ENCODE measurements around the gene PORCN.

Gene PORCN

DNA sequence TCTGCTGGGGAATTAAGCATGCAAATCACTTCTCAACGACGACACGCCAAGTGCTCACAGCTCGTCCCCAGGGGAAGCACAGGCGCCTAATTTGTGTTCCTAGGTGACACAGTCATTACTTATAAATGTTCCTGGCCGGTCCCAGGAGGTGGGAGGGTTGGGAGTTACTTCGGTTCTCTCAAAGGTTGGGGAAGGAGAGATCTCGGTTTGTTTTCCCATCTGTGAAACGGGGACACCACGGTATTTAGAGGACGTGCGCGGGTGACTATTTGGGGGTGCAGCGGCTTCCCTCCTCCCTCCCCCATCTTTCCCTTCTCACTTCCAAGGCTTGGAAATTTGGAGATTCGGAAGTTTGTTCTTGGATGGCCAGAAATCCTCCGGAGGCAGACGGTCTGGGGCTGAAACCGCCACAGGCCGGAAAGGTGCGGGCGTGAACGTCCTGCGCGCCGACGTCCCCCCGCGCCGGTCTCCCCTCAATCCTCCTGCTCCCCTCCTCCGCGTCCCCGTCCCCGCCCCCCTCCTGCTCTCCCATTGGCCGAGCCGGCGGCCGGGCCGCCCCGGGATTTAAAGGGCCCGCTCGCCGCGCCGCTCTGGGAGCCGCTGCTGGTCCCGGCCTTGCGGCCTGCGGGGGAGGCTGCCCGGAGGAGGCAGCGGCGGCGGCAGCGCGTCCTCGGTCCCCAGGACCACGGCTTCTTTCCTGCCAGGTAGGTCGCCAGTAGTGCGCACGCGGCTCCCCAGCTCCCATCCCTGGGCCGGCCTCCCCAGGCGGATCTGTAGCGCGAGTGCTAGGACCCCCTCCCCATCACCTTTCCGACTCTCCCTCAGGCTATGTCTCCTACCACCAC lies at the start of gene PORCN:
Gene PORCN, plus strand, starts transcription at position 593 of the 845 bp plus-strand sequence. CDS start 829 bp downstream, outside the sequence.
- DNase-seq = peak; percentile 40

DNA sequence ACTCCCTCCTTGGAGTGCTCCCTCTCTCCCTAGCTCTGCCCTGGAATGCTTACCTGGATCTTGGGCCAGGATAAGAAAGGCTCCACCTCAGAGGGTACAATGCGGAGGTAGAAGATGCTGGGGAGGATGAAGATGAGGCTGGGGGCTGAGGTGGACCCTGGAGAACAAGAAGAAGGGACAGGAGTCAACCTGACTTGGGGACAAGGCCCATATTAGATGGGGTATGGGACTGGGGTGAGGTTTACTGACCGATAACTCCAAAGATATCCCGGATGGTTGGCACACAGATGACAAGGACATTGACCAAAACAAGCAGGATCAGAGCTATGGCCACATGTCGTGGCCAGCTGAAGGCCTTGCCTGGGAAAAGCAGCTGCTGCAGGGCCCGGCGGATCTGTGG lies 49.3 kb upstream of the PORCN start:
- no peak for DNase-seq

DNA sequence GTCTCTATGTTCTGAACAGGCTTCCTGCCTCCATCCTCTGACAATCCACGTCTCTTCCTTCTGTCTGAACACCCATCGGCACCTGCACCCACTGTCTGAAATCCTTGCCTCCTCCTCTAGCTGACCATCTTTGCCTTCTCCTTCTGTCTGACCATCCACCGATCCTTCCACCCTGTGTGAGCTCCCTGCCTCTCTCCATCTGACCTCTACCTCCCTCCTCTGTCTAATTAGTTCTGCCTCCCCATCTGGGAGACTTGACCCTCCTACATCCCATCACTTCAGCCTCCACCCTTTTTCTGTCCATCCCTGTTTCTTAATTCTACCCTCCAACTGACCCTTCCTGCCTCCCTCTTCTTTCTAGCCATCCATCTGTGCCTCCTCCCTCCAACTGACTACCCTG lies 48.8 kb upstream of the PORCN start:
- no peak for DNase-seq

DNA sequence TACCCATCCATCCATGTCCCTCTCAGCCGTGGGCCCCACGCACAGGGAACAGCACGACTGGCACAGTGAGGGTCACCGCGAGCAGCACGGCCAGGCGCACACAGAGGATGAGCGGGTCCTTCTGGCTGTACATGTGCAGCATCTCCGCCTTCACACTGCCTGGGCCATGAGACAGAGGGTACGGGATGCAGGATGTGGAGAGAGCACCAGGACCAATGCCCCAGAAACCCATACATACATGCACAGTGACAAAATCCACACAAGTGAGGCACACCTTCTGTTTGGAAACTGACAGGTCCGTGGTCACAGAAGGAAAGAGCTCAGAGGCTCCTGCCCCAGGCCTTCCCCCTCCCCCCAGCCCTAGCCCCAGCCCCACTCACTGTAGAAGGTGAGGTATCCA lies 48.2 kb upstream of the PORCN start:
- no peak for DNase-seq

DNA sequence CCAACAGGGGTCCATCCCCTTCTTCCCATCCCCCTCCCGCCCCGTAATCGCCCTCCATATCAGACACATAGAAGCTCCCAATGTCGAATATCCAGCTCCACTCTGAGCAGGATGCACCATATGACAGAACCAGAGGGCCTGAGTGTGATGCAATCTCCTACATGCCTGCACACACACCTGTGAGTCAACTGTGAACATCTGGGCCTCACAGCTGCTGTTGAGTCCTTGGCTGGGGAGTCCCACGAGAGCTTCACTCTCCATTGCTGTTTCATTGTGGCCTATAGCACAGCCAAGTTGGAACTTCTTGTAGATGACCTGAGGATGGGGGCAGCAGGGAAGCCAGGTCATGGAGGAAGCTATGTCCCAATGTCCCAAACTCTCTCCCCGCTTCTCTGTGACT lies 47.0 kb upstream of the PORCN start:
- DNase-seq = no peak

DNA sequence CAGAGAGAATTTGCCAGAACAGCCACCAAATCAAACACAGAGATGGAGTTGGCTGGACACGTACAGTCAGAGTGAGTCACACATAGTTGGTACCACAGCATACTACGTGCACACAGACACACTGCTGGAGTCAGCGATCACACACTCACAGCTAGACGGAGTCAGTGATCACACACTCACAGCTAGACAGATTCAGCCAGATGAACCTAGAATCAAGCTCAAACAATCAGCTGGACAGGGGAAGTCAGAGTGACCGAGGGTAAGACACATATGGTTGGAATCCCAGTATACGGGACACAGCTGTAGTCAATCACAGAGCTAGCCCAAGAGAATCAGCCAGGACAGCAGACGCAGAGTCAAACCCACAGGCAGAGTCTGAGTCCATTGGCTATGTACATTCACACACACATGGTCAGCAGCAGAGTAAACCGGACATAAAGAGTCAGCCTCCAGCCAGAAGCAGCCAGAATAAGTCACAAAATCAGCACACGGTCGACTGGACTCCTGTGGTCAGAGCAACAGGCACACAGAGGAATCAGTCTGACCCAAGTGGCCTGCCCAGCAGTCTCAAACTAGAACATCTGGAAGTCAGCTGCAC lies 43.4 kb upstream of the PORCN start:
- no peak for DNase-seq

DNA sequence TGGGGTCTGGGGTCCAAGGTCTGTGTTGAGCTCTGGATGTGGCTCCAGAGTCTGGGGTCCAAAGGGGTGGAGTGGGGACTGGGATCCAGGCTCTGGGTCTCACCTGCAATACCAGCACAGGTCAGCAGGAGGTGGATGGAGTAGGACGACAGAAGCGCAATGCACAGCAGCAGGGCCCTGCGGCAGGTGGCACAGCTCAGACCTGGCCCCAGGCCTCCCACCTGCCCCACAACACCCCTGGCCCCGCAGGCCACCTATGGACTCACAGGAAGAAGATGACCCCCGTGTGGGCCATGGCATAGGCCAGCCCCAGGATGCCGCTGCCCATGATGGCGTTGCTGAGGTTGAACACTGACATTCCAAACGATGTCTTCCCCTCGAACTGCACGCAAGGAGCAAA lies 42.1 kb upstream of the PORCN start:
- no peak for DNase-seq

DNA sequence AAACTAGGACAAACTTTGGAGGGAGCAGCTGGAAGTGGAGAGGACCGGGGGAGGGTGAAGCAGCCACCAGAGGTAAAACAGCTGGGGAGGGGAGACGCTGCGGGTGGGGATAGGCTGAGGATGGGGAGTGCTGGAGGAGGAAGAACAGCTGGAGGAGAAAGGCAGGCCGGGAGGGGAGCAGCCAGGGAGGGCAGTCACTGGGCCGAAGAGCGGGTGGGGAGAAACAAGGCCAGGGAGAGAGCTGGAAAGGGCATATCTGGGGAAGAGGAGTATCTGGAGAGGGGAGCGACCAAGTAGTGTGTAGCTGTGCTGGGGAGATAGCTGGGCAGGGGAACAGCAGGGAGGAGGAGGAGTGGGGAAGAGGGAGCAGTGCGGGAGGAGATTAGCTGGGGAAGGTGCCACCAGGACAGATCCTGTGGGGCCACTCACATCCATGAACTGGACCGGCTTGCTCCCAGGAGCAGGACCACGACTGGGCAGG lies 41.5 kb upstream of the PORCN start:
- DNase-seq = no peak

DNA sequence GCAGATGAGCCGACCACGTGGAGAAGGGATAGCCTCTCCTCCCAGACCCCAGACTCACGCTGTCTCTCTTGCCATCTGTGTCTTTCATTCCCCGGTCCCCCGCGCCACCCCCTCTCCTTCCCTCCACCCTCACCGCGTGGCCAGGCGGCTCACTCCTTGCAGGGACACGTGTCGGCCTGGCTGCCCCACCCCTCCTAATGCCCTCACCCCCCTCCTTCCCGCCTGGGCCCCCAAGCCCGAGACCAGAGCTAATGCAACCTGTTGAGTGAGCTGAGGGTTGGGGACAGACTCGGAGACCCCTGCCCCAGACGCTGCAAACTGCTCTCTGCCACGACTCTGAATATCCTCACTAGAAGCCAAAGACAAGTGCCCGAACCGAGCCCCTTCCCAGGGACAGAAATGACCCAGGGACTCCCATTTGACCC lies 40.5 kb upstream of the PORCN start:
- peak; percentile 2 for DNase-seq

DNA sequence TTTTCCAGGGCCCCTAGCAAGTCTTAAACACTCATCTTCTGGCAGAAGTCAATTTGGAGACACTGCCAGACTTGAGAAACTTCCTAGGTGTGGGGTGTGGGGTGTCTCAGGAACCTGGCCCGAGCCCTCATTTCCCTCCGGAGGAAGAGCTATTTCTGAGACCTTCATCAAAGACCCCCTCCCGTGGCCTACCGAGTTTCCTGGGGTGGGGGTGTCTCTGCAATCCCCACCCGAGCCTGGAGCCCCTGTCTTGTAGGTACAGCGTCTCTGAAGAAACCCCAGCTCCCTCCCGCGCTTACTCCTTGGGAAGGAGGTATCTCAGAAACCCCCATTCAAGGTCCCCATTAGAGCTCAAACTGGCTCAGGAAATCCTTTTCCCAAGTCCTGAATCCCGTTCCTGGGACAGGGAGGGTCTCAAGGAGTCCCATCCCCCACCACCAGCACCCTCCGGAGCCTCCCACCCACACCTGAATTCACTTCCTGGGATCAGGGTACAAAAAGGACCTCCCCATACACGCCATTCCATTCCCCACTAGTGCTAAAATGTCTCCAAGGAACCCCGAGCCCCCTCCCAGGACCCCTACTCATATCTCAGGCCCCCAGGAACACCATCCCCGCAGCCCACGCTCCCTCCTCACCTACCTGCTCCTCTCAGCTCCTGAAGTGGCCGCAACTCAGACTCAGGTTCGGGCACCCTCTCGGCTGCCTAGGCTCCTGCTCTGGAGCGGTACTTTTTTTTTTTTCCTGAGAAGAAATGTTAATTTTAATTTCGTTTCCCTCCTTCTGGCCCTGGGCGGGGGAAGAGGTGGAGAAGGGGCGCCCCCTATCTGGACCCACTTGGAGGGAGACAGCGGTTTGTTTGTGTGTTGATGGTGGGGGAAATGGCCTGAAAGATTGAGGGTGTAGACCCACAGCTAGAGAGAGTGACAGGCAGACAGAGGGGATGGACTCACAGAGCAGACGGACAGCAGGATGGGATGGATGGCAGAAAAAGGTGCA lies 39.8 kb upstream of the PORCN start:
- DNase-seq = peak; percentile 41

DNA sequence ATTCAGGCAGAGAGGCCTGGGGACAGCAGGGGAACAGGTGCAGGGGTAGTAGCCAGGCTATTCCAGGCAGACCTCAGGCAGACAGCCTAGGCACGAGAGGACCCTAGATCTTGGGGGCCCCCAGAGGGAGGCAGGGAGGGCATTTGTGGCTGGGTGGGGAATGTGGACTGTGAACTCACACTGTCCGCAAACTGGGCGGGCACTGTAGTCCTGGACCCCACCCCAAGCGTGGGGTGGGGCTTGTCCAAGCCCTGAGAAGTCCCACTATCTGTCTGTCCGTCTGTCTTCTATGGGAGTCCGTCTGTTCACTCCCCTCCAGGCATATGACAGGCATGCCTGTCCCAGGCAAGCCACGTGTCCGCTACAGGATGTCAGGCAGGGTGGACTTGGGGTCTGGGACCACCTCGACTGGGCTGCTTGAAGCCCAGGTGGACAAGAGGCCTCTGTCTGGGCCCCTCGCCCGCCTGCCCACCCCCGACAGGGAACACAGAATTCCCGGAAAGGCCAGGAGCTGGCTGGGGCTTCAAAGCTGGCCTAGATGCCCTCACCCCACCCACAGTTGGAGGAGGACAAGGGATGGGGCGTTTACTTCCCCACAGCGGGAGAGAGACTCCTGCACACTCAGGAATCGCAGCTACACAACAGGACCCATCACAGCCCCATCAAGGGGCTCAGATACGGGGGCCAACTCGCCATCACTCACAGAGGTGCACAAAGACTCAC lies 38.5 kb upstream of the PORCN start, which contains the start of gene SLC38A5:
Gene SLC38A5, minus strand, starts transcription at position 151 of the 723 bp plus-strand sequence. CDS start 2,336 bp downstream, outside the sequence.
- no peak for DNase-seq

DNA sequence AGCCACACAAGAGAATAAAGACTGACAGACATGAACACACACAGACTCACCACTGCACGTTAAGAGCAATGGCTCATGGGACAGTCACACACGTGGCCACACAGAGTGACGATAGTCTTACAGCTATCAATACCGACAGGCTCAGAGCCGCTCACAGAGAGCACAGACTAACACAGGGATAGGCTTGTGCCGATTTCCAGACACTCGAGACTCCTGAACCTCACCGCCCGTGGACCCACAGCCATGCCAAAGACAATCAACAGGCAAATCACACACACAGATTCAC lies 38.0 kb upstream of the PORCN start:
- no peak for DNase-seq

DNA sequence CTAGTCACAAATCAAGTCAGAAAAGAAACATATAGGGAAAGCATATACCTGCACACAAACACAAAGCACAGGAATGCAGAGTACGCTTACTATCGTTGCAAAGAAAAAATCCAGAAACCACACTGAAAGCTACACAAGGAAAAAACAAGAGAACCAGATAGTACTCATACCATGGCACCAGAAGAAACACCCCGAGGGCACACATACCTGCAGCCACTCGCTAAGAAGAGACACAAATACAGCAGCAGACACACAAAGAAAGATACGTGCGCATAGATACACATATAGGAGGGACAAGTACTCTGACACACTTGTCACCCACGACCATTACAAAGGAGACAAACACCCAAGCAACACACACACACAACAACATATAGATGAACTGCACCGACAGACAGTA lies 37.3 kb upstream of the PORCN start:
- DNase-seq = no peak

DNA sequence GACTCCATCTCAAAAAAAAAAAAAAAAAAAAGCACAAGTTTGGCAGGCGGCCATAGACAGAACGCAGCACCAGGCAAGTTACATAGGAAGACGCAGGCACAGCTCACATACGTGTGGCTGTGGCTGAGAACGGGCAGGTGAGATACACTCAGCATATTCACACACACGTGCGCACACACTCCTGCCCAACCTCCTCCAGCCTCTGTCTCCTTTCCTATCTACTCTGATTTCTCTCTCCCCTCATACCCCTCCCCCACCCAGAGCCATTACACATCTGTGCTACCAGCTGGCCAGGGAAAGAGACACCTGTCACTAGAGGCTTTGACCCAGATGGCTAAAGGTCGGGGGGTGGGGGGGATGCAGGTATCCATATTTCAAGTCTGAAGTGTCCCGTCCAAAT lies 36.6 kb upstream of the PORCN start:
- no peak for DNase-seq

DNA sequence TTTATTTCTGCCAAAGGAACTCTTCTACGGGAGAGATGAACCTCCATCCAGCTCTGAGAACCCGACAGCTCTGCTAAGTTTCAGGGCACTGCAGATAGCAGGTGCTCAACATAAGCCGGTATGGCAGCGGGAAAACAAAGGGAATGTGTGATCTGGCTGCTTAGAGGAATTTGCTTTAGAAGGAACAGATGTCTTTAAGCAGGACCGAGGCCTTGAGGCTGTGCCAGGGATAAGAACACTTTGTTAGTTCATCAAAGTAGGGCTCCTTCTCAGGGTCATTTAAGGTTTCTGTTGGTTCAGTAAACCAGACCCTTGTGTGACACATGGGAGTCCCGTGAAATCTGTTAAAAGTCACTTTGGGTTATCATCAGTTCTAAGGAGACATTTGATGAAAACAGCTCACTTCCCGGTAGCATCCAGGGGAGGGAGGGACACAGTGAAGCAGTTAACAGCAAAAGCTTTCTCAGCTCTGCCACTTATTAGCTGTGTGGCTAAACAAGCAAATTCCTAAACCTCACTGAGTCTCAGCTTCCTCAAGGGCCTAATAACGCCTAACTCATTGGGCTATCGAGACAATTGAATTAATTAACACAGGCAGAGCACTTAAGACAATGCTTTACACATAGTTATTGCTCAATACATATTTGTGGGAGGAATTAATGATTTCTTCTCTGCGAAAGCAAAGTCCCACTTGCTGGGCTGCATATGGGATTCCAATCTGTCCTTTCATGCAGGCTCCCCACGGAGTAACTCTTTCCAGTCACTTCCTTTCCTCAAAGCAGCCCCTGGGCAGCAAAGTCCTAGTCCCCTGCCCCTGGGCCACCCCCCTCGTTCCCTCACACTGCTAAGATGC lies 35.7 kb upstream of the PORCN start:
- no peak for DNase-seq

DNA sequence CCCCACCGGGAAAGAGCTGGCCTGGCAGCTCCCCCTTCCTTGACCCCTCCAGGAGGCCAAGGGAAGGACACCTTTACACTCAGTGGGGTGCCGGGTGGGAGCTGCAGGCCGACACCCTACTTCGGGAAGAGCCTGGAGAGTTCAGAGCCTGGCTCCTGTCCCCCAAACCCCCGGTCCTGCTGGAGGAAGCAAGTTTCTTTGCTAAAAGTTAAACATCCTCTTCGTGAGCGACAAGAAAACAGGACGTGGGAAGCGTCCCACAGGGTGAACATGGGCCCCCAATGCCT lies 35.1 kb upstream of the PORCN start:
- DNase-seq = no peak

DNA sequence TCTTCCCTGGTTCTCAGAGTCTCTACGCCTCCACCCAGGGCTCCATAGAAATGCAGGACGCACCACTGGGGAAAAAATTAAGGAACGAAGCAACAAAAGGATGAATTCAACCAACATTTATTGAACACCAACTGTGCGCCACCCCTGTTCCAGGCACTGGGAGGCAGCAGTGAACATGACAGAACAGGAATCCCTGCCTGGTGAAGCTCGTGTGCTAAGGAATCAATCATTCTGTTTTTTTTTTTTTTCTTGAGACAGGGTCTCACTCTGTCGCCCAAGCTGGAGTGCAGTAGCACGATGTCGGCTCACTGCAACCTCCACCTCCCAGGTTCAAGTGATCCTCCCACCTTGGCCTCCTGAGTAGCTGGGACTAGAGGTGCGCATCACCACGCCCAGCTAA lies 34.7 kb upstream of the PORCN start:
- DNase-seq = peak; percentile 40

DNA sequence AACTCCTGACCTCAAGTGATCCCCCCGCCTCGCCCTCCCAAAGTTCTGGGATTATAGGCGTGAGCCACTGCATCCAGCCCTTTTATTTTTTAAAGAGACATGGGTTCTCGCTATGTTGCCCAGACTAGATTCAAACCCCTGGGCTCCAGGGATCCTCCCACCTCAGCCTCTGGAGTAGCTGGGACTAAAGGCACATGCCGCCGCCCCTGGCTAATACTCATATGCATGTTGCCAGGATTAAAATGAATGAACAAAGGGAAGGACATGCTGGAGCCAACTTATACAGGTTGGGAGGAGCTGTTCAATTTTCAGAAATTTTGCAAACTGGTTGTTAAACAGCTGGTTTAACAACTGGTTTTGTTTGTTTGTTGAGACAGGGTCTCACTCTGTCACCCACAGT lies 34.2 kb upstream of the PORCN start:
- no peak for DNase-seq

DNA sequence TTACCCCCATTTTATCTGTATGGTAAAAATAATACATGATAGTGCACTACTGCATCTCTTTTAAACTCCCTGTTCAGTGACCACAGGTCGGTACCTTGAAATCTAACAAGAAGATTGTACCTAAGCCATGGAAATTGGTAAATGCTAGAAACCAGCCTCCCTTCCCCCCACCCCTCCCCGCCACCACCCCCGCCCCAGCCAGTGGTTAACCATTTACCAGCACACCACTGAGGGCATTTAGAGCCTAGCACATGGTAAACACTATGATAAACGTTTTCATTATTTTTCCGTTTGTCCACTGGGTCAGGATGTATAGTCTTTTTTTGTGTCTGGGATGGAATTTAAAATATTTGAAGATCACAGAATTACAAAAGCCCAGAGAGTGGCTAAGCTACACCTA lies 33.5 kb upstream of the PORCN start:
- DNase-seq = no peak

DNA sequence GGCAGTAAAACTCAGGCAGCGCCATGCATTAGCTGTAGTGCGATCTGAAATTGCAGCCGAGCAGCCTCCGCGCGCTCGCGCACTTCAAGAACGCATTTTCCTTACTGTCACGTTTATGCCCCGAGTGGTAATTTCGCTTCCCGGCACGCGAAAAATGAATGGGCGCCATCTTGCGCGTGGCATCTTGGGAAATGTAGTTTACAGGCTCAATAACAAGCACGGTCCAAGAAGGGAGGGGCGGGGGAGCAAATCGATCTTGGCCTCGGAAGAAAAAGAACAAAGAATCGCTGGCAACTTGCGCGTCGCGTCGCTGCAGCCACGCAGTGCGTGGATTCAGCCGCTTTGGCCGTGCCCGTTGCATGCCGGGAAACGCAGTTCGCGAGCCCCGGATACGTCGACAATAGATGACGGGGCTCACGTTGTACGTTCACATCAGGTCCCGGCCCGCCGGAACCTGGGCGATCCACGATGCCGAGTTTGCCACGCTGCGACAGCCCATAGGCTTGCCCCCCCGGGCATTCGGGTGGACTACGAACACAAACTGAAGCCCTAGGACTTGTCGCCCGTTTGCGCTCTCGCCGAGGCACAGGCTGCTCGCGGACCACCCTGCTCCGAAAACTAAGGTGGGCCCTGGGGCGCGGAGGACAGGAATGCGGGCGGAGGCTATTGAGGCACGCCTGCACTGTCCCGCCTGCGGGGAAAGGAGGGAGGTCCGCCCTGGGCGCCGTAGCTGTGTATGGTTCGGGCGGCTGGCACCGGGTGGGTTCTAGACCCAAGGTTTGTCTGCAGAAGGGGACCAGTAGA lies 32.8 kb upstream of the PORCN start, which contains the start of gene FTSJ1:
Gene FTSJ1, plus strand, starts transcription at position 426 of the 804 bp plus-strand sequence. CDS start 1,849 bp downstream, outside the sequence.
- DNase-seq = peak; percentile 92

DNA sequence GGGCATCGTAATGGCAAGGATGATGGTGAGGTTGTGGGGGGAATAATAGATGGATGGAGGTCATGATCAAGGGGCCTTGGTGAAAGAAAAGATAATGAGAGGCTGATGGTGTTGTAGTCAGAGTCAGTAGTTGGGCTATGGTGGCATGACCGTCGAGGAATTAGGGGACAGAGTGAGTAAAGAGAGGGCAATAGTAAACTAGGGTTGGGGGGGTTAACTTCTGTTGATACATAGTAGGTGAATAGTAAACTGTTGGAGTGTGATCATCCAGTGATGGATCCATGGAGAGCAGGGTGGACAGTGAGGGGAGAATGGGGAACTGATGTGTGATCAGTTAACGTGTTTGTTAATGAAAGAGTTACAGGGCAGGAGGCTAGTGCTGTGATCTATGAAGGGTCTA lies 31.9 kb upstream of the PORCN start:
- DNase-seq = no peak
